ENCODE data around the gene ELMOD1.

- TF ChIP-seq CTCF (IDR thresholded peaks at IDR 0.05) = no peak
- TF ChIP-seq POLR2AphosphoS5 (IDR thresholded peaks at IDR 0.05) = no peak
Observed at GRCh38 chr11:107653076-107653475, 62.1 kb downstream of the ELMOD1 start.
